SK-N-MC (cell line): ENCODE data around the gene SAMD8.

ENCODE experiments used
- EZH2 ChIP-seq: fragments of 200-600 bp; sonication (generic); IDR thresholded peaks from one replicate; pipeline ENCODE4 v1.6.1; 2017; ENCODE audit warnings: antibody characterized with exemption
- POLR2AphosphoS5 ChIP-seq: IDR thresholded peaks from 2 replicates; pipeline ENCODE4 v1.6.1; 2012; ENCODE audit warnings: mild to moderate bottlenecking, low read depth, low read length, borderline replicate concordance

DNA sequence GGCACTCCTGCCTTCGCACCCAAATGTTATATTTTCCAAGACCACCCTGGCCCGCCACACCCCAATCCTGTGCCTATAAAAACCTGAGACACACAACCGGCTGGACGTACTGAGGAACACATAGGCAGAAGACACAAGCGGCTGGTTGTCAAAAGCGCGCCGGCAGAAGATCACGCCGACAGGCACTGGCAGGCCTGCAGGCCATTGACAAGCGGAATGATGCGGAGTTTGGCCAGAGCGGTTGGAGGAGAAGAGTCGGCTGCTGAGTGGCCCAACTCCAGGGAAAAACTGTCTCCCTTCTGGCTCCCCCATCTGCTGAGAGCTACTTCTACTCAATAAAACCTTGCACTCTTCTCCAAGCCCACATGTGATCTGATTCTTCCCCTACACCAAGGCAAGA is 39.7 kb upstream of the SAMD8 start:
- TF ChIP-seq POLR2AphosphoS5 (no peak), EZH2 (no peak)
